Suprapubic skin (tissue), 4 donors: Measurements from ENCODE around the gene MRPL57.

Experiments used
- CTCF ChIP-seq, 2 donors: fragments of 200-600 bp in 1 of 2; fragments of 450-650 bp in 1 of 2; sonication (generic) in 1 of 2; IDR thresholded peaks; one replicate each; pipeline ENCODE4 v1.5.1; 2016 to 2019; ENCODE audit warnings: antibody characterized with exemption in 2 of 2, mild to moderate bottlenecking in 1 of 2, moderate library complexity in 1 of 2
- EP300 ChIP-seq: sonication (generic); formaldehyde crosslinking; IDR thresholded peaks from one replicate; pipeline ENCODE4 v1.6.1; 2017; ENCODE audit warnings: antibody characterized with exemption
- POLR2A ChIP-seq, 2 donors: fragments of 450-650 bp; IDR thresholded peaks; one replicate each; pipeline ENCODE4 v1.6.1; 2017; ENCODE audit warnings: antibody characterized with exemption in 2 of 2, mild to moderate bottlenecking in 2 of 2, moderate library complexity in 2 of 2
- POLR2AphosphoS5 ChIP-seq, 3 donors: sonication (generic); formaldehyde crosslinking; IDR thresholded peaks; one replicate each; pipeline ENCODE4 v1.6.1; 2017; ENCODE audit warnings: antibody characterized with exemption in 3 of 3

- TF ChIP-seq CTCF (IDR thresholded peaks at IDR 0.05): no peak
- no peak for TF ChIP-seq POLR2A (IDR thresholded peaks at IDR 0.05)
- TF ChIP-seq EP300: no peak
- no peak for TF ChIP-seq POLR2AphosphoS5 (IDR thresholded peaks at IDR 0.05)
Measured at GRCh38 chr13:21133077-21133476, 43.4 kb upstream of the MRPL57 start.
